ENCODE results near the gene SEL1L3. TPM values are rescaled to one million over a fixed set of nuclear protein-coding genes. Genes with fewer than 3 reads are reported as not detected.

SEL1L3 gene
- total RNA-seq, 1 donor from 2014 or later: 3.2 TPM

DNA sequence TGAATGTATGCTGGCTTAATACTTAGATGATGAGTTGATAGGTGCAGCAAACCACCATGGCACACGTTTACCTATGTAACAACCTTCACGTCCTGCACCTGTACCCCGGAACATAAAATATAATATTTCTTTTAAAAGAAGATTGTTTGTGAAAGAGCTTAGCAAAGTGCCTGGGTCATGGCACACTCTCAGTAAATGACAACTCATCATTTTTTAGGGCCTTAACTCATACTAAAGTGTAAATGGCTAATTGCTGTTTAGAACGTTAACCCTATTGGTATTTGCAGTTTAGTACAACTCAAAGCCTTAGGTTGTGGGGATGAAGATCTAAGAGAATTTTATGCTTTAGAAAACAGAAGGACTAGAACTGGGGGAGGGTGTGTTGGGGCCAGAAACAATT is 67.7 kb downstream of the SEL1L3 start:
- no peaks in the 10 kb centered on the region for H3K9me3 ChIP-seq (replicated peaks)
- TF ChIP-seq, protein P1, sequence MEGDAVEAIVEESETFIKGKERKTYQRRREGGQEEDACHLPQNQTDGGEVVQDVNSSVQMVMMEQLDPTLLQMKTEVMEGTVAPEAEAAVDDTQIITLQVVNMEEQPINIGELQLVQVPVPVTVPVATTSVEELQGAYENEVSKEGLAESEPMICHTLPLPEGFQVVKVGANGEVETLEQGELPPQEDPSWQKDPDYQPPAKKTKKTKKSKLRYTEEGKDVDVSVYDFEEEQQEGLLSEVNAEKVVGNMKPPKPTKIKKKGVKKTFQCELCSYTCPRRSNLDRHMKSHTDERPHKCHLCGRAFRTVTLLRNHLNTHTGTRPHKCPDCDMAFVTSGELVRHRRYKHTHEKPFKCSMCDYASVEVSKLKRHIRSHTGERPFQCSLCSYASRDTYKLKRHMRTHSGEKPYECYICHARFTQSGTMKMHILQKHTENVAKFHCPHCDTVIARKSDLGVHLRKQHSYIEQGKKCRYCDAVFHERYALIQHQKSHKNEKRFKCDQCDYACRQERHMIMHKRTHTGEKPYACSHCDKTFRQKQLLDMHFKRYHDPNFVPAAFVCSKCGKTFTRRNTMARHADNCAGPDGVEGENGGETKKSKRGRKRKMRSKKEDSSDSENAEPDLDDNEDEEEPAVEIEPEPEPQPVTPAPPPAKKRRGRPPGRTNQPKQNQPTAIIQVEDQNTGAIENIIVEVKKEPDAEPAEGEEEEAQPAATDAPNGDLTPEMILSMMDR (IDR thresholded peaks at IDR 0.05; ENCODE audit: borderline replicate concordance): no peak
- H3K27ac ChIP-seq (replicated peaks): no peak overlapping the region
- no peak for DNase-seq
- peaks cover 4% of the 10 kb centered on the region for H3K36me3 ChIP-seq
- intact Hi-C loops (cut with micrococcal nuclease): no loop called here
- no peak overlapping the region for H3K4me3 ChIP-seq
- no peaks in the 10 kb centered on the region for H3K4me1 ChIP-seq
- no peaks in the 10 kb centered on the region for H3K27me3 ChIP-seq (ENCODE audit: low read depth)

DNA sequence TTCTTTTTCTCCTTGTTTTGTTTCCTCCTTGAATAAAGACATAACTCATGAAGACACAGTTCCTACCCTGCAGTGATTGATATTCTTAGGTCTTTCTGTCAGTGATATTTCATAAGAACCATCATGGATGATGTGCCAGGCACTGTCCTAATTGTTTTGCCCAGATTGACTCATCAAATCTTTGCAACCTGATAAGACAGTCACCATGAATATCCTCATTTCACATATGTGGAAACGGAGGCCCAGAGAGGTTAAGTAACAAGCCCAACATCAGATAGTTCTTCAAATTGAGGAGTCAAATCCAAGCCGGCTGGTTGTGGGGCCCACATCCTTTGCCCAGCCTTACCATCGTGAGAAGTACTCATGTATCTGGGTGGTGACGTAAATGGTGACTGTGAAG is 69.9 kb downstream of the SEL1L3 start:
- TF ChIP-seq, protein P1 (IDR thresholded peaks at IDR 0.05; ENCODE audit: borderline replicate concordance): no peak
- intact Hi-C loops (cut with micrococcal nuclease): no loop called here
- no peaks in the 10 kb centered on the region for H3K9me3 ChIP-seq (replicated peaks)
- H3K27me3 ChIP-seq (ENCODE audit: low read depth): no peaks in the 10 kb centered on the region
- no peak overlapping the region for H3K27ac ChIP-seq (replicated peaks)
- H3K4me1 ChIP-seq: no peaks in the 10 kb centered on the region
- no peak for DNase-seq
- H3K36me3 ChIP-seq: peaks cover 9% of the 10 kb centered on the region
- H3K4me3 ChIP-seq: no peak overlapping the region

DNA sequence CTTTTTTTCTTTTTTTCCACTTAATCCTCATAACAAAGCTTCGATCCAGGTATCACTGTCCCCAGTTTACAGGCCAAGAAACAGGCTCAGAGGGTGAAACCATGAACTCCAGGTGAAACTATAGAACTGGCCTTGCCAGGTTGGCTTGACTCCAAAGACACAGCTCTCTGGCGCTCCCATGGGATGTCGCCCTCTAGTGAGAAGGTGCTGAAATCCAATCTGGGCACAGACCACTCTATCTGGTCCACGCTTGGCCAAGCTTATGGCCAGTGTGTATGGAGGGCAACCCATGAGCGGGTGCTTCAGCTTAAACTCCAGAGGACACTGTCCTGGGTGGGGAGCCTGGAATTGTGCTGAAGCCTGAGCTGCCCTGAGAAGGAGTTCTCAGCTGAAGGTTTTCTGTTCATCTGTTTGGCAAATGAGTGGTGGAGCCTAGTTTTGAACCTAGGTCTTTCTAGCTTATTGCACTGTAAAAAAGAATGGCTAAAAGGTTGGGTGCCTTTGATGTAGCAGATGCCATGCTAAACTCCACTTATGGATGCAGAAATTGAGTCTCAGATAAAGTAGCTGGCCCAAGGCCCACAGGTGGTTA is 70.5 kb downstream of the SEL1L3 start:
- Histone ChIP-seq H3K27me3 (ENCODE audit: low read depth) (no peaks in the 10 kb centered on the region), H3K9me3 (replicated peaks) (no peaks in the 10 kb centered on the region), H3K36me3 (peaks cover 9% of the 10 kb centered on the region), H3K4me1 (no peaks in the 10 kb centered on the region), H3K4me3 (no peak overlapping the region), H3K27ac (replicated peaks) (no peak overlapping the region)
- DNase-seq: no peak
- TF ChIP-seq, protein P1 (IDR thresholded peaks at IDR 0.05; ENCODE audit: borderline replicate concordance): peak; percentile 52
- intact Hi-C loops (cut with micrococcal nuclease): no loop called here

DNA sequence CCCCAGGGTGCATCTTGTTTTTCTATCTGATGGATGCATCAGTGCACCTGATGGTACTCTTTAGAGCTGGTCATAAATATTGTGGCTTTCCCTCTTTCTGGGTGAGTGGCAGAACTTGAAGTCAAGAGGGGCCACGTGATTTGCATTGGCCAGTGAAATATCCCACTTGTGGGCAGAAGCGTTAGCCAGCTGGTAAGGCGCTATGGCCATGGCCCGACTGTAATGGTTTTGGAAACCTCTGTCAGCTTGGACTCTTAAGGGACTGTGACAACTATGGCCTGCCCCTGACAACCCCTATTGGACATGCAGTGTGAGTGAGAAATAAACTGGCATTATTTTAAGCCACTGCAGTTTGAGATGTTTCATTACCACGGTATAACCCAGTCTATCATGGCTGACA is 72.8 kb downstream of the SEL1L3 start:
- peaks cover 9% of the 10 kb centered on the region for H3K36me3 ChIP-seq
- no peak for DNase-seq
- TF ChIP-seq, protein P1 (IDR thresholded peaks at IDR 0.05; ENCODE audit: borderline replicate concordance): no peak
- H3K27ac ChIP-seq (replicated peaks): no peak overlapping the region
- no peaks in the 10 kb centered on the region for H3K9me3 ChIP-seq (replicated peaks)
- intact Hi-C loops (cut with micrococcal nuclease): no loop called here
- H3K4me3 ChIP-seq: no peak overlapping the region
- no peaks in the 10 kb centered on the region for H3K27me3 ChIP-seq (ENCODE audit: low read depth)
- no peaks in the 10 kb centered on the region for H3K4me1 ChIP-seq

DNA sequence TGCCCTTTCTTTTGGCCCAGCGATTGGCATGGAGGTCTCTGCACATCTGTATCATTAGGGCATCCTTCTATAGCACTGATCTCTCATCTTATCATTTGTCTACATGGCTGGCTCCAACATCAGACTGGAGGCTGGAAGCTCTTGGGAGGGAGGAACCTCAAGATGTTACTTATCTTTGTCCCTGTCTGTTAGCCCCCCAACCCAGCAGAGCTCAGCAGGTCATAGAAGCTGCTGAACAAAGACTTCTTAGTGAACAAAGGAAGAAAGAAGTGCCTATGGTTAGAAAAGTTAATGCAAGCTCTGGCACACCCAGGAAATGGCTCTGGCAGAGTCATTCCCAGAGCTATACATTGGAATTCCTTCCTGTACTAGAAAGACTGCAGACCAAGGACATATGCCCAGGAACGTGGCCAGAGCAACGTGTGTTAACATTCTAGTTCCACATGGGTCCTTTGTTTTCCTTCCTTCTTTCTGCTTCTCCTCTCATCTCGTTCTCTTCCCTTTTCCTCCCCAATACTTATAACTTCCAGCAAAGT is 74.0 kb downstream of the SEL1L3 start:
- DNase-seq: no peak
- TF ChIP-seq, protein P1 (IDR thresholded peaks at IDR 0.05; ENCODE audit: borderline replicate concordance): no peak
- intact Hi-C loops (cut with micrococcal nuclease): no loop called here
- H3K27me3 ChIP-seq (ENCODE audit: low read depth): no peaks in the 10 kb centered on the region
- H3K27ac ChIP-seq (replicated peaks): no peak overlapping the region
- H3K36me3 ChIP-seq: peaks cover 9% of the 10 kb centered on the region
- H3K9me3 ChIP-seq (replicated peaks): no peaks in the 10 kb centered on the region
- no peaks in the 10 kb centered on the region for H3K4me1 ChIP-seq
- no peak overlapping the region for H3K4me3 ChIP-seq
